ENCODE measurements around the gene CARD10. TPM values are rescaled to one million over a fixed set of nuclear protein-coding genes. Genes with fewer than 3 reads are reported as not detected.

Gene CARD10
- total RNA-seq, 2 donors from 2014 or later, result 14.2 to 70.7 TPM

GRCh38 chr22:37563153-37564081 is 44.2 kb upstream of the CARD10 start:
- 31% methylated on average over 14 of the region's 14 CpGs for WGBS
- Histone ChIP-seq H3K9me3 (no peaks in the 10 kb centered on the region), H3K27ac (peak overlapping the region; percentile 95 to 97), H3K4me3 (no peak overlapping the region), H3K4me1 (replicated peaks) (peaks cover 14% of the 10 kb centered on the region), H3K36me3 (no peaks in the 10 kb centered on the region), H3K27me3 (replicated peaks; ENCODE audit: insufficient read depth) (no peaks in the 10 kb centered on the region)
- peak; percentile 80 for TF ChIP-seq POLR2AphosphoS5 (IDR thresholded peaks at IDR 0.05)
- no peak for TF ChIP-seq CTCF (IDR thresholded peaks at IDR 0.05)
- no peak for TF ChIP-seq POLR2A (IDR thresholded peaks at IDR 0.05)
- DNase-seq (ENCODE audit: low spot score), result peak; percentile 63
- intact Hi-C loops (cut with DNase I), result no loop called here

GRCh38 chr22:37562049-37562875 is 43.0 kb upstream of the CARD10 start:
- H3K4me3 ChIP-seq, result peak overlapping the region; percentile 78 to 82
- peak overlapping the region; percentile 95 to 97 for H3K27ac ChIP-seq
- intact Hi-C loops (cut with DNase I), result no loop called here
- TF ChIP-seq POLR2AphosphoS5 (IDR thresholded peaks at IDR 0.05) (no peak), POLR2A (IDR thresholded peaks at IDR 0.05) (no peak), CTCF (IDR thresholded peaks at IDR 0.05) (no peak)
- DNase-seq (ENCODE audit: low spot score), result no peak
- H3K36me3 ChIP-seq, result no peaks in the 10 kb centered on the region
- H3K4me1 ChIP-seq (replicated peaks), result peaks cover 14% of the 10 kb centered on the region
- no peaks in the 10 kb centered on the region for H3K9me3 ChIP-seq
- WGBS, result 88% methylated on average over 14 of the region's 14 CpGs
- H3K27me3 ChIP-seq (replicated peaks; ENCODE audit: insufficient read depth), result no peaks in the 10 kb centered on the region

GRCh38 chr22:37561212-37562048 is 42.2 kb upstream of the CARD10 start:
- WGBS, result 1% methylated on average over 50 of the region's 56 CpGs
- peak; percentile 80 for DNase-seq (ENCODE audit: low spot score)
- intact Hi-C loops (cut with DNase I), result no loop called here
- Histone ChIP-seq H3K9me3 (no peaks in the 10 kb centered on the region), H3K4me1 (replicated peaks) (peaks cover 14% of the 10 kb centered on the region), H3K27me3 (replicated peaks; ENCODE audit: insufficient read depth) (no peaks in the 10 kb centered on the region), H3K36me3 (no peaks in the 10 kb centered on the region), H3K27ac (peak overlapping the region; percentile 95 to 97), H3K4me3 (peak overlapping the region; percentile 78 to 82)
- TF ChIP-seq POLR2AphosphoS5 (IDR thresholded peaks at IDR 0.05), result peak; percentile 77
- peak; percentile 64 to 87 (median 87) for TF ChIP-seq CTCF (IDR thresholded peaks at IDR 0.05)
- TF ChIP-seq POLR2A (IDR thresholded peaks at IDR 0.05), result peak; percentile 12

GRCh38 chr22:37560608-37561211 is 41.5 kb upstream of the CARD10 start:
- DNase-seq (ENCODE audit: low spot score), result no peak
- no peaks in the 10 kb centered on the region for H3K36me3 ChIP-seq
- no peaks in the 10 kb centered on the region for H3K27me3 ChIP-seq (replicated peaks; ENCODE audit: insufficient read depth)
- peak overlapping the region; percentile 78 to 82 for H3K4me3 ChIP-seq
- peaks cover 14% of the 10 kb centered on the region for H3K4me1 ChIP-seq (replicated peaks)
- intact Hi-C loops (cut with DNase I), result no loop called here
- TF ChIP-seq POLR2AphosphoS5 (IDR thresholded peaks at IDR 0.05) (no peak), CTCF (IDR thresholded peaks at IDR 0.05) (no peak), POLR2A (IDR thresholded peaks at IDR 0.05) (no peak)
- peak overlapping the region; percentile 95 to 97 for H3K27ac ChIP-seq
- WGBS, result under 1% methylated on average over 53 of the region's 72 CpGs
- H3K9me3 ChIP-seq, result no peaks in the 10 kb centered on the region
